BLaER1 treated with 17β-estradiol and CSF1 and Interleukin-3, amounts not matched to agents 10 nM and 100 nM (cell line): ENCODE data around the gene PLAGL2.

ENCODE experiments used
- H3K27ac ChIP-seq, 11 experiments: shearing (Covaris generic); formaldehyde crosslinking; 2 replicates each; pipeline ENCODE4 v1.8.1; 2022
- H3K27me3 ChIP-seq, 11 experiments: shearing (Covaris generic); formaldehyde crosslinking; 2 replicates each; pipeline ENCODE4 v1.8.1; 2022
- H3K36me3 ChIP-seq, 11 experiments: shearing (Covaris generic); formaldehyde crosslinking; 2 replicates each; pipeline ENCODE4 v1.8.1; 2022
- H3K4me1 ChIP-seq, 10 experiments: shearing (Covaris generic); formaldehyde crosslinking; 2 replicates each; pipeline ENCODE4 v1.8.1; 2022
- H3K4me2 ChIP-seq, 11 experiments: shearing (Covaris generic); formaldehyde crosslinking; 2 replicates each; pipeline ENCODE4 v1.8.1; 2022
- H3K4me3 ChIP-seq, 10 experiments: shearing (Covaris generic); formaldehyde crosslinking; 2 replicates each; pipeline ENCODE4 v1.8.1; 2022
- H3K9ac ChIP-seq, 11 experiments: shearing (Covaris generic); formaldehyde crosslinking; 2 replicates each; pipeline ENCODE4 v1.8.1; 2022
- H3K9me3 ChIP-seq, 11 experiments: shearing (Covaris generic); formaldehyde crosslinking; replicated peaks in 1 of 11; 2 replicates each; pipeline ENCODE4 v1.8.1; 2022
- H4K20me1 ChIP-seq, 11 experiments: shearing (Covaris generic); formaldehyde crosslinking; 2 replicates each; pipeline ENCODE4 v1.8.1; 2022
- Cebpa-rat ChIP-seq, 11 experiments: shearing (Covaris generic); IDR thresholded peaks; 2 replicates each; pipeline ENCODE4 v1.8.1; 2022

PLAGL2 gene

DNA sequence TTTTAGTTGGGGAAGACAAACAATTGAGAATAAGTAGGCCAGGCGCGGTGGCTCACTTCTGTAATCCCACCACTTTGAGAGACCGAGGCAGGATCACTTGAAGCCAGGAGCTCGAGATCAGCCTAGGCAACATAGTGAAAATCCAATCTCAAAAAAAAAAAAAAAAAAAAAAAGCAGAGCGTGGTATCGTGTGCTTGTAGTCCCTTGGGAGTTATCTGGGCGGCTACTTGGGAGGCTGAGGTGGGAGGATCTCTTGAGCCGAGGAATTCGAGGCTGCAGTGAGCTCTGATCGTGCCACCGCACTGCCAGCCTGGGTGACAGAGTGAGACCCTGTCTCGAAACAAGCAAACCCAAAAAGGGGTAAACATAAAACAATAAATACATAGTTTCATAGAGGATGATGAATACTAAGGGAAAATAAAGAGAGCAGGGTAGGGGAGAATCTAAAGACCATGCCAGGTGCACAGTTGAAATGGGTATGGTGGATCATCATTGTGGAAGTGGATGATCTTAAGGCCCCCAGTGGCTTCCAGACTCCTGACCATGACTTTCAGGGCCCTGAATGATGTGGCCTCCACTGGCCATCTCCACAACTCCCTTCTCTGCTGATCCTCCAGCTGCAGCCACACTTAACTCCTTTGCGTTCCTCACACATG lies 1.1 kb upstream of the PLAGL2 start:
- H3K4me2 ChIP-seq, result peak overlapping the region; percentile 76 to 99 (median 90)
- H3K4me3 ChIP-seq, result peak overlapping the region; percentile 92 to 100 (median 98)
- peak overlapping the region; percentile 90 to 100 (median 98) for H3K9ac ChIP-seq
- peaks cover 44 to 68% (median 52%) of the 10 kb centered on the region in 10 experiments for H3K4me1 ChIP-seq
- H3K27ac ChIP-seq, result peak overlapping the region; percentile 89 to 98 (median 96); a peak in 21 of 22 replicates
- no peak for TF ChIP-seq Cebpa-rat (IDR thresholded peaks at IDR 0.05)
- H3K36me3 ChIP-seq, result peaks cover 36 to 58% (median 50%) of the 10 kb centered on the region in 11 experiments
- no peaks in the 10 kb centered on the region for H3K9me3 ChIP-seq
- H3K27me3 ChIP-seq, result no peaks in the 10 kb centered on the region
- peaks cover 14 to 38% (median 35%) of the 10 kb centered on the region in 11 experiments; a peak in 20 of 22 replicates for H4K20me1 ChIP-seq

DNA sequence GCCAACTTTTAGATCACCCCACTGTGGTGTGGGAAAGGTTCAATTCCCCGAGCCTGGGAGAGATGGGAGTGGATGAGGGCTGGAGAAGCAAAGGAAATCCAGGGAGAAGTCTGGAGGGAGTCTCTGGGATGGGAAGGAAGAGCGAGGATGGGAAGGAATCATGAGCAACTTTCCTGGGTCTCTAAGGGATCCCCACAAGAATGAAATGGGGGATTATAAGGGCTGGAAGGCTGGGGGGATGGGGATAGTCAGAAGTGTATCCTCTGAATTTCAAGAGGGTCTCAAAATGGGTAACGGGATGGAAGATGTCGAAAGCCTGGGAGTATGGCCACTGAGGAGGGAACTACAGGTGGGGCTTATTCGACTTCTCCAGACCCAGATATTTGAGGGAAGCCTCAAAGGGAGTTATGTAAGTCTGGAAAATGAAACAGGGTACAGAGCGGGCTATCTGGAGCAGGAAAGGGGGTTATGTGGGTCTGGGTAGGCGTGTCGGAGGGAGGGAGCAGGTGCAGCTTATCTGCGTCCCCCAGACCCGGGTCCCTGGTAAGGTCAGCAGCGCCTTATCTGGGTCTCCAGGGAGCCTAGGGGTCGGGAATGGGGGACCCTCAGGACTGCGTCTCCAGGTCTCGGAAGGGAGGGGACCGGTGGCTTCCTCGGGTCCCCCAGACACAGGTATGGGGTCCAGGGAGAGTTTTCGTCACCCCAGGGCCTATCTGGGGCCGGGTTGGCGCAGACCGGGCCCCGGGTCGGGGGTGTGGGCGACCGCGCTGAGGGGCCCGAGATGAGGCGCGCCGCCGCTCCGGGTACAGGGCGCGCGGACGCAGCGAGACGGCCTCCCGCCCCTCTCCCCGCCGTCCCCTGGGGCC lies 550 bp downstream of the PLAGL2 start:
- no peaks in the 10 kb centered on the region for H3K27me3 ChIP-seq
- peak overlapping the region; percentile 90 to 100 (median 98) for H3K9ac ChIP-seq
- no peak for TF ChIP-seq Cebpa-rat (IDR thresholded peaks at IDR 0.05)
- peaks cover 51 to 82% (median 62%) of the 10 kb centered on the region in 10 experiments for H3K4me1 ChIP-seq
- H3K27ac ChIP-seq, result peak overlapping the region; percentile 89 to 98 (median 96)
- H3K36me3 ChIP-seq, result peaks cover 35 to 58% (median 52%) of the 10 kb centered on the region in 11 experiments
- H3K9me3 ChIP-seq, result no peaks in the 10 kb centered on the region
- H3K4me2 ChIP-seq, result peak overlapping the region; percentile 94 to 99 (median 98)
- H4K20me1 ChIP-seq, result peaks cover 30 to 54% (median 51%) of the 10 kb centered on the region in 11 experiments
- peak overlapping the region; percentile 92 to 100 (median 98) for H3K4me3 ChIP-seq

DNA sequence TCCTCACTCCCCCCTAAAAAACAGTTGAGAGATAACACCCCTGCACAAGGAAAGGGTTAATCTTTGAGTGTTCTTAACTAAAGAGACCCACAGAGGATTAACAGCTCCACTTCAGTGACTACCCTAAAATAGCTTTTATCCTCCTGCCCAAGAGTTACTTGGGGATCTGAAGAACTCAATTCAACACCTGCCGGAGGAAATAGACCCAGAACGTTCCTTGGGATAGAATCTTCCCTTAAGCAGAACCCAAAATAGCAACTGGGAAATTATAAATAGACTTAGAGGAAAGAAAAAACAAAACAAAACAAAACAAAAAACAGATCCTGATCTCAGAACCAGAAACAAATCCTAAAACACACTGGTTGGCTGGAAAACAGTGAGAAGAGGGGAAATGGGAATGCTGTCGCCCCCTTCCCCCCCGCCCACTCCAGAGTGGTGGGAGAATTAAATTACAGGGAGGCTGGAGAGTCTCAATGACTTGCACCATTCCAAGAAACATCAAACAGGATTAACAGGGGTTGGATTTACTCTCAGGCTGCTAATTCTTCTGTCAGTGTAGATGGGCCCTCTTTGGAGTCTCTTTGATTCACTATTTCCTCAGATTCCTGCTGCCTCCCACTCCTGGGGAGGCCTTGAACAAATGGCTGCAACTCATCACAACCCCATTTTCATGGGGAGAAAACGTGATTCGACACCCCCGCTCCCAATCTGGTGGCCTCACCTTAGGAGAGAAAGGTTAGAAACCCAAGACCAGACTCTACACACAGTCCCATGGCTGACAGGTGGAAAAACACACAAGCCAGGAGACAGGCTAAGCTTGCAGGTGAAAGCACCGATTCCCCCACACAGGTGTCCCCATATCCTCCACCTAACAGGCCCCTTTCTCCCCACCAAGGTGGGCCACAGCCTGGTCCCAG lies 1.4 kb downstream of the PLAGL2 start:
- peaks cover 35 to 58% (median 52%) of the 10 kb centered on the region in 11 experiments for H3K36me3 ChIP-seq
- peak overlapping the region; percentile 89 to 98 (median 96) for H3K27ac ChIP-seq
- H4K20me1 ChIP-seq, result peaks cover 39 to 62% (median 59%) of the 10 kb centered on the region in 11 experiments
- peak overlapping the region; percentile 90 to 100 (median 98) for H3K9ac ChIP-seq
- TF ChIP-seq Cebpa-rat (IDR thresholded peaks at IDR 0.05), result no peak
- H3K4me3 ChIP-seq, result peak overlapping the region; percentile 92 to 100 (median 98)
- peaks cover 51 to 85% (median 62%) of the 10 kb centered on the region in 10 experiments for H3K4me1 ChIP-seq
- no peaks in the 10 kb centered on the region for H3K27me3 ChIP-seq
- H3K4me2 ChIP-seq, result peak overlapping the region; percentile 94 to 99 (median 98)
- no peaks in the 10 kb centered on the region for H3K9me3 ChIP-seq

DNA sequence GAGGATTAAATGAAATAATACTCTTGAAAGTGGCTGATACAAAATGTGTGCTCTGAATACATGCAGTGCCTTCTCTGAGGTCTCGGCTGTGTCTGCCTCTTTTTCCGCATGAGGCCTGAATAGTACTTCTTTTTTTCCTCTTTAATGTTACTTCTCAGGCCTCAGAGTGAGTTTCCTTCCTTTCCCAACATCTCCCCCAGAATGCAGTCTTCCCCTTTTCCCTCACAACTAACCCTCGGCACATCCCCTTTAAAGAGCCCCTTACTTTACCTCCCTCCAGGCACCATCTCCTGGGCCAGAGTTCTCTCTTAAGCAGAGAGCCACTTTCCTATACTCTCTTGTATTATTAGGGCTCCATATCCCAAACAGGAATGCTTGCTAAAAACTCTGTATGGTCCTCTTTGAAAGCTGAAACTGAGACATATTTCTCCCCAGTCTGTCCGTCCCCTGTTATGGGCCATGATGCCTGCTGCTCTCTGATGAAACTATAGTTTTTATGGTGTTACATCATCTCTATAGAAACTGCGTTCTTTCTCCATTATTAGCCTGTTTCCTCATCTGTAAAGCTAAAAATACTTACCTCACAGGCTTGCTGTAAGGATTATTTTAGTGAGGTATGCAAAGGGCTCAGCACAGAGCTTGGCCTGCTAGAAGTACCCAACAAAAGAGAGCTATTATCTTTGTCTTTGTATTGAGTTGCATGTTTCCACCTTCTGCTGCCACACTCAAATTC lies 2.3 kb downstream of the PLAGL2 start:
- TF ChIP-seq Cebpa-rat (IDR thresholded peaks at IDR 0.05), result peak in 2 of 11 experiments; percentile 29 to 35; a peak in 1 of 22 replicates
- Histone ChIP-seq H3K4me3 (peak overlapping the region; percentile 92 to 100 (median 98)), H3K36me3 (peaks cover 35 to 58% (median 52%) of the 10 kb centered on the region in 11 experiments), H3K27me3 (no peaks in the 10 kb centered on the region), H3K9me3 (no peaks in the 10 kb centered on the region), H3K9ac (peak overlapping the region; percentile 90 to 100 (median 98)), H3K27ac (peak overlapping the region; percentile 89 to 98 (median 96)), H4K20me1 (peaks cover 48 to 70% (median 67%) of the 10 kb centered on the region in 11 experiments), H3K4me2 (peak overlapping the region; percentile 94 to 99 (median 98)), H3K4me1 (peaks cover 53 to 88% (median 65%) of the 10 kb centered on the region in 10 experiments)

DNA sequence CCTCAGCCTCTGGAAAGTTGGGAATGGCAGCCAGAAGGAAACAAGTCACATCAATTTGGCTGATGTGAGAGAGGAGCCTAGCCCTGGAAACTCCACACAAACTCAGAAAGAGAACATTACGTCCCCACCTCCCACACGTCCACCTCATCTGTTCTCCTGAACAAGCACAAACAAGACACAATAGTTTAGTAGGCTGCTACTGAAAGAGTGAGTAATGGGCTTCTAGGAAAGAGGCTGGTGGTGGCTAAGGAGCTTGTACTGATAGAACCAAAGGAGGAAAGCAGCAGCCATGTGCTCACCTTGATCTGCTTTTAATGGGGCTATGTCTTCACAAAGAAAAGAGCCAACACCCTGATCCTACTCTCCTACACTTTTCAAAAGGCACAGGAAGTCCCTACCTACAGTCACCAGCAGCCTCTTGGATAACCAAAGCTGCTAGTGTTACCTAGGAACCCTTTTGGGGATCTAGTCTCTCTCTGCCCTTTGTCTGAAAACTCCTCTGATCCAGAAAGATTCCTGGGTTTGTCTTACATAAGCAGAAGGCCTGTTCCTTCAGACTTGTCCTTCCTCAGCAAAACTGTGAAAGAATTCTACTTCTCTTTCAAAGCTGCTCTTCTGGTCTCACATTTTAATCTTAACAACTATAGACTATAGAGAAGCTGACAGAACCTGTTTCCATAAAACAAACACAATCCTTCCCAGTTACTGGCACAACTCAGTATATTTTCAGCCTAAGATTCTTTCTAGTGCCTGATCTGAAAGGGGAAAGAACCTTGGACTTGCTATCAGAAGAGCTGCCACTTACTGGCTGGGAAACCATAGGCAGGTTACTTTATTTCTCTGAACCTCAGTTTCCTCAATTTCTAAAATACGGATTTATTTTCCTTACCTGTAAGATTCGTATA lies 3.1 kb downstream of the PLAGL2 start:
- TF ChIP-seq Cebpa-rat (IDR thresholded peaks at IDR 0.05), result no peak
- H3K27ac ChIP-seq, result peak overlapping the region; percentile 89 to 98 (median 96)

DNA sequence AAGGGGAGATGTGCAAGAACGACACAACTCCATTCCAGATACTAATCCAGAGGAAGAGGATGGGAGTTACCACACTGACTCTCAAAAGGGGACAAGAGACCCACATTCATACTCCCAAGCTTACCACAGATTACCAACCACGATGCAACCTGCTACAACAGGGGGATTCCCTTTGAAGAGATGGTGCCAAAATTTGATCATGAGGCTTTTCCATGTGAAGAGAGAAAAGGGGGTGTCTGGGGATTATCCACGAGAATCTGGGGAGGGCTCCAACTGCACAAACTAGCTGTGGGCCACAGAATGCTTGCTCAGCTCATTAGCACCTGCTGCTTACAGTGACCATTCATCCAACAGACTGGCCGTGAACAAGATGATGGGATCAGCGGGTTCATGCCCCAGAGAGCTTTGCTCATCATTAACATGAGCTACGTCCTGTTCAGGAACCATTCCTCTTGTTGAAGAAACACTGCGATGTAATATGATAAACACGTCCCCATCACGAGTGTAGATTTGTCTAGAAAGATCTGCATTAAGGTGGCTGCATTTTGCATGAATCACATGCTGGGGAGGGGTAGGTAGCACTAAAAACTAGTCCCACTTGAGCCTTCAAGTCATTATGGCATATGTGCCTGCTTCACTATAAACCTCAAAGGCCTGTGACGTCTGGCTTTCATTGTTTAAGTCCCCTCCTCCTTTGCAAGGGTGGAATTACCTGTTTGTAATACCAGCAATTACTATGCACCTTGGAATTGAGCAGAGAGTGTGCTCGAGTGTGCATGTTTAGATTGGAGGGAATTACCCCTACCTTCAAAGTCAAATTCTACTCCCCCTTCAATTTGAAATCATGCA lies 4.0 kb downstream of the PLAGL2 start:
- Histone ChIP-seq H3K27ac (peak overlapping the region in 7 of 11 experiments; percentile 92 to 98 (median 97); a peak in 7 of 22 replicates), H3K4me2 (peak overlapping the region; percentile 94 to 99 (median 98))

More for the DNA sequence above, 3.1 kb downstream of the PLAGL2 start:
- H4K20me1 ChIP-seq, result peaks cover 56 to 78% (median 75%) of the 10 kb centered on the region in 11 experiments
- H3K9me3 ChIP-seq, result no peaks in the 10 kb centered on the region
- H3K27me3 ChIP-seq, result no peaks in the 10 kb centered on the region
- H3K9ac ChIP-seq, result peak overlapping the region; percentile 90 to 100 (median 98); a peak in 21 of 22 replicates
- peak overlapping the region; percentile 92 to 100 (median 98); a peak in 17 of 20 replicates for H3K4me3 ChIP-seq
- H3K4me2 ChIP-seq, result peak overlapping the region; percentile 94 to 99 (median 98)
- peaks cover 39 to 58% (median 52%) of the 10 kb centered on the region in 11 experiments for H3K36me3 ChIP-seq
- peaks cover 54 to 88% (median 67%) of the 10 kb centered on the region in 10 experiments for H3K4me1 ChIP-seq

More for the DNA sequence above, 4.0 kb downstream of the PLAGL2 start:
- Histone ChIP-seq H3K4me3 (peak overlapping the region in 3 of 10 experiments; percentile 98 to 100 (median 99); a peak in 6 of 20 replicates), H3K4me1 (peaks cover 48 to 88% (median 63%) of the 10 kb centered on the region in 10 experiments), H3K9me3 (no peaks in the 10 kb centered on the region), H3K9ac (peak overlapping the region in 9 of 11 experiments; percentile 94 to 100 (median 98); a peak in 12 of 22 replicates), H4K20me1 (peaks cover 65 to 87% (median 84%) of the 10 kb centered on the region in 11 experiments), H3K27me3 (no peaks in the 10 kb centered on the region), H3K36me3 (peaks cover 48 to 65% (median 60%) of the 10 kb centered on the region in 11 experiments)
- no peak for TF ChIP-seq Cebpa-rat (IDR thresholded peaks at IDR 0.05)
